DOHH2 (cell line): Measurements from ENCODE around the gene NATD1.

Experiments
- H3F3A ChIP-seq: fragments of 200-600 bp; sonication (generic), shearing (Covaris generic); 2 replicates; pipeline ENCODE4 v1.6.0; 2016; ENCODE audit warnings: antibody characterized with exemption, mild to moderate bottlenecking; ENCODE audit not compliant: control insufficient read depth, insufficient read depth
- H3K27ac ChIP-seq: fragments of 200-600 bp; sonication (generic); 2 replicates; pipeline ENCODE4 v1.5.1; 2014; ENCODE audit warnings: low read depth, mild to moderate bottlenecking, low read length, moderate library complexity
- H3K27me3 ChIP-seq: fragments of 200-600 bp; sonication (generic); 2 replicates; pipeline ENCODE4 v1.6.1; 2014; ENCODE audit warnings: mild to moderate bottlenecking, low read length, mixed read lengths; ENCODE audit not compliant: control insufficient read depth
- H3K36me3 ChIP-seq: fragments of 200-600 bp; sonication (generic); 2 replicates; pipeline ENCODE4 v1.6.1; 2014; ENCODE audit warnings: mild to moderate bottlenecking, low read length, moderate library complexity, mixed read lengths; ENCODE audit not compliant: control insufficient read depth
- H3K4me1 ChIP-seq: fragments of 200-600 bp; sonication (generic); 2 replicates; pipeline ENCODE4 v1.6.1; 2014; ENCODE audit warnings: mild to moderate bottlenecking, low read length, mixed read lengths; ENCODE audit not compliant: control insufficient read depth
- H3K4me2 ChIP-seq: fragments of 200-600 bp; sonication (generic); 2 replicates; pipeline ENCODE4 v1.6.0; 2014; ENCODE audit warnings: mild to moderate bottlenecking, low read length, moderate library complexity
- H3K4me3 ChIP-seq: fragments of 200-600 bp; sonication (generic); 2 replicates; pipeline ENCODE4 v1.5.1; 2014; ENCODE audit warnings: mild to moderate bottlenecking, low read length, mixed read lengths
- H3K79me2 ChIP-seq: fragments of 200-600 bp; sonication (generic); 2 replicates; pipeline ENCODE4 v1.6.1; 2014; ENCODE audit warnings: mild to moderate bottlenecking, low read length, mixed read lengths; ENCODE audit not compliant: control insufficient read depth
- H3K9me2 ChIP-seq: fragments of 200-600 bp; sonication (generic); replicated peaks from 2 replicates; pipeline ENCODE4 v1.6.1; 2014; ENCODE audit warnings: mild to moderate bottlenecking, low read length, mixed read lengths; ENCODE audit not compliant: control insufficient read depth
- H3K9me3 ChIP-seq: fragments of 200-600 bp; sonication (generic); 2 replicates; pipeline ENCODE4 v1.6.1; 2014; ENCODE audit warnings: antibody characterized with exemption, low read length, mixed read lengths; ENCODE audit not compliant: control insufficient read depth, insufficient read depth
- H4K20me1 ChIP-seq: fragments of 200-600 bp; sonication (generic); 2 replicates; pipeline ENCODE4 v1.6.0; 2014; ENCODE audit warnings: low read depth, mild to moderate bottlenecking, antibody characterized with exemption, low read length, moderate library complexity; ENCODE audit not compliant: control insufficient read depth, insufficient read depth
- CTCF ChIP-seq: fragments of 200-600 bp; sonication (generic); IDR thresholded peaks from one replicate; pipeline ENCODE4 v1.5.1; 2014; ENCODE audit warnings: antibody characterized with exemption, mild to moderate bottlenecking, low read depth, low read length; ENCODE audit not compliant: poor library complexity, severe bottlenecking
- EZH2phosphoT487 ChIP-seq: fragments of 200-600 bp; sonication (generic); IDR thresholded peaks from 2 replicates; pipeline ENCODE4 v1.6.1; 2017; ENCODE audit warnings: borderline replicate concordance, mild to moderate bottlenecking, antibody characterized with exemption, low read length, moderate library complexity, mixed read lengths

Gene NATD1

GRCh38 chr17:21287703-21288449, 34.7 kb upstream of the NATD1 start:
- Histone ChIP-seq H3K9me2 (no peaks in the 10 kb centered on the region), H3K4me3 (peak overlapping the region; percentile 92), H3K27me3 (no peaks in the 10 kb centered on the region; the same call in 1 of the 2 replicates), H3K27ac (peak overlapping the region; percentile 90), H3K4me1 (peaks cover 48% of the 10 kb centered on the region), H3F3A (peaks cover 20% of the 10 kb centered on the region), H4K20me1 (no peaks in the 10 kb centered on the region), H3K9me3 (no peaks in the 10 kb centered on the region; the same call in 1 of the 2 replicates), H3K36me3 (0 out of 2 replicates have a peak, but pooled peaks cover 4% of the 10 kb centered on the region), H3K4me2 (peak overlapping the region; percentile 100), H3K79me2 (peaks cover 64% of the 10 kb centered on the region)
- TF ChIP-seq CTCF (no peak), EZH2phosphoT487 (no peak)

GRCh38 chr17:21286909-21287702, 33.9 kb upstream of the NATD1 start:
- H3K4me3 ChIP-seq, result peak overlapping the region; percentile 92
- H3K4me2 ChIP-seq, result peak overlapping the region; percentile 100
- H3K4me1 ChIP-seq, result peaks cover 48% of the 10 kb centered on the region
- H3K27me3 ChIP-seq, result no peaks in the 10 kb centered on the region; the same call in 1 of the 2 replicates
- peak overlapping the region; percentile 90 for H3K27ac ChIP-seq
- 0 out of 2 replicates have a peak, but pooled peaks cover 4% of the 10 kb centered on the region for H3K36me3 ChIP-seq
- TF ChIP-seq EZH2phosphoT487 (no peak), CTCF (no peak)
- peaks cover 20% of the 10 kb centered on the region for H3F3A ChIP-seq
- no peaks in the 10 kb centered on the region for H4K20me1 ChIP-seq
- peaks cover 64% of the 10 kb centered on the region for H3K79me2 ChIP-seq
- no peaks in the 10 kb centered on the region; the same call in 1 of the 2 replicates for H3K9me3 ChIP-seq
- no peaks in the 10 kb centered on the region for H3K9me2 ChIP-seq

GRCh38 chr17:21286066-21286770, 33.0 kb upstream of the NATD1 start:
- Histone ChIP-seq H3K4me2 (peak overlapping the region; percentile 100), H3K9me3 (no peaks in the 10 kb centered on the region), H3K9me2 (no peaks in the 10 kb centered on the region), H3K4me3 (peak overlapping the region; percentile 92), H4K20me1 (no peaks in the 10 kb centered on the region), H3F3A (peaks cover 20% of the 10 kb centered on the region), H3K27ac (peak overlapping the region; percentile 90), H3K4me1 (peaks cover 48% of the 10 kb centered on the region), H3K79me2 (peaks cover 58% of the 10 kb centered on the region), H3K36me3 (0 out of 2 replicates have a peak, but pooled peaks cover 4% of the 10 kb centered on the region), H3K27me3 (no peaks in the 10 kb centered on the region; the same call in 1 of the 2 replicates)
- TF ChIP-seq CTCF (no peak), EZH2phosphoT487 (no peak)
